ENCODE measurements around the gene UTF1.

DNA sequence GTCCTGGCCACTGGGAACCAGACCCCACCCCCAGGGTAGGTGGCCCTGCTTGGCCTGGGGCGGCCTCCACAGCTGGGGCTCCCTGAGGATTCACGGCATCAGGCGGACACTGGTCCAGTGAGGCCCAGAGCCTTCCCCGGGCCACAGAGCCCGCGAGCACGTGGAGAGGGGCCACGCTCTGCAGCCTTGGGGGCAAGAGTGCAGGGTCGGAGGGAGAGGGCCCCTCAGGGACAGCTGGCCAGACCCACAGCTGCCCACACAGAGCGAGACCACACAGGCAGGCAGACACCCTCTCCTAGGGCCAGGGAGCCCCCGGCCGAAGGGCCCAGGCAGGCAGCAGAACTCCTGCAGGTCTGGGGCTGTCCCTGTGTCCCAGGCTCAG, 18.3 kb downstream of the UTF1 start:
- TF ChIP-seq POLR2A (IDR thresholded peaks at IDR 0.05; ENCODE audit: low read length), result no peak
- no peak for TF ChIP-seq GATA1 (IDR thresholded peaks at IDR 0.05; ENCODE audit: low read depth, low read length)

Data from erythroblast (primary cell).